Endothelial cell (in vitro differentiated cells): ENCODE data around the gene FAM120A. TPM values are rescaled to one million over a fixed set of nuclear protein-coding genes. Genes with fewer than 3 reads are reported as not detected.
A peak's percentile ranks its signal among the peaks of the same experiment; 100 is the strongest.

ENCODE experiments used
- DNase-seq: peaks from one replicate; pipeline ENCODE4 v3.0.0; 2021; ENCODE audit warnings: low spot score
- H3K27ac Mint-ChIP-seq: one replicate; pipeline ENCODE4 v1.8.0; 2021; ENCODE audit warnings: mixed read lengths, inconsistent platforms; ENCODE audit not compliant: unreplicated experiment
- H3K27me3 Mint-ChIP-seq: one replicate; pipeline ENCODE4 v1.8.0; 2021; ENCODE audit warnings: mild to moderate bottlenecking, moderate library complexity, mixed read lengths, inconsistent platforms; ENCODE audit not compliant: unreplicated experiment
- H3K36me3 Mint-ChIP-seq: one replicate; pipeline ENCODE4 v1.8.0; 2021; ENCODE audit warnings: mild to moderate bottlenecking, low read depth, mixed read lengths, inconsistent platforms; ENCODE audit not compliant: unreplicated experiment
- H3K4me1 Mint-ChIP-seq: one replicate; pipeline ENCODE4 v1.8.0; 2021; ENCODE audit warnings: mild to moderate bottlenecking, mixed read lengths, inconsistent platforms; ENCODE audit not compliant: unreplicated experiment
- H3K4me3 Mint-ChIP-seq: one replicate; pipeline ENCODE4 v1.8.0; 2021; ENCODE audit warnings: mild to moderate bottlenecking, mixed read lengths, inconsistent platforms; ENCODE audit not compliant: unreplicated experiment
- H3K9me3 Mint-ChIP-seq: one replicate; pipeline ENCODE4 v1.8.0; 2021; ENCODE audit warnings: mixed read lengths, inconsistent platforms; ENCODE audit not compliant: unreplicated experiment
- CTCF ChIP-seq: fragments of 200-600 bp; sonication (generic); IDR thresholded peaks from one replicate; pipeline ENCODE4 v1.5.0; 2021; ENCODE audit warnings: antibody characterized with exemption; ENCODE audit not compliant: unreplicated experiment
- total RNA-seq: library from RNA; stranded (reverse); fragmentation: NEBNext Ultra II Directional; extraction: Animal tissue kit (Norgen Biotek cat#: 25700); gene quantifications from one replicate; pipeline ENCODE4 v1.2.1, GENCODE V29; 2021; ENCODE audit not compliant: unreplicated experiment

The FAM120A gene
- total RNA-seq, 1 donor from 2014 or later, result 56.1 TPM

- H3K4me3 Mint-ChIP-seq, result peak within 1 kb of the TSS; percentile 96
- no peaks in the 10 kb centered on the region for H3K9me3 Mint-ChIP-seq
- H3K27me3 Mint-ChIP-seq, result peaks cover 13% of the 10 kb centered on the region
- no peak for TF ChIP-seq CTCF
- peaks cover 26% of the 10 kb centered on the region for H3K4me1 Mint-ChIP-seq
- peak; percentile 76 for DNase-seq
- H3K27ac Mint-ChIP-seq, result peak within 1 kb of the TSS; percentile 89
- H3K36me3 Mint-ChIP-seq, result peaks cover 6% of the 10 kb centered on the region
Observed at GRCh38 chr9:93453047-93453914, 1.8 kb downstream of the FAM120A start, which contains the start of gene FAM120AOS. Gene FAM120AOS (minus strand): TSS chr9:93453581. CDS start chr9:93452709, 872 bp downstream.

GRCh38 chr9:93456022-93456421 is 4.5 kb downstream of the FAM120A start:
- Mint-ChIP-seq H3K9me3 (no peaks in the 10 kb centered on the region), H3K36me3 (peaks cover 13% of the 10 kb centered on the region), H3K4me1 (peaks cover 22% of the 10 kb centered on the region), H3K27ac (no peak overlapping the region), H3K4me3 (no peak overlapping the region), H3K27me3 (peaks cover 15% of the 10 kb centered on the region)
- no peak for DNase-seq
- no peak for TF ChIP-seq CTCF

GRCh38 chr9:93456504-93456903 is 5.0 kb downstream of the FAM120A start:
- peaks cover 23% of the 10 kb centered on the region for H3K4me1 Mint-ChIP-seq
- TF ChIP-seq CTCF, result no peak
- peaks cover 15% of the 10 kb centered on the region for H3K27me3 Mint-ChIP-seq
- no peak overlapping the region for H3K27ac Mint-ChIP-seq
- H3K4me3 Mint-ChIP-seq, result no peak overlapping the region
- H3K9me3 Mint-ChIP-seq, result no peaks in the 10 kb centered on the region
- H3K36me3 Mint-ChIP-seq, result peaks cover 13% of the 10 kb centered on the region
- DNase-seq, result no peak

GRCh38 chr9:93457006-93457405 is 5.5 kb downstream of the FAM120A start:
- Mint-ChIP-seq H3K9me3 (no peaks in the 10 kb centered on the region), H3K4me3 (no peak overlapping the region), H3K36me3 (peaks cover 13% of the 10 kb centered on the region), H3K4me1 (peaks cover 23% of the 10 kb centered on the region), H3K27ac (no peak overlapping the region), H3K27me3 (peaks cover 15% of the 10 kb centered on the region)
- DNase-seq, result no peak
- no peak for TF ChIP-seq CTCF

- H3K27ac Mint-ChIP-seq, result no peak overlapping the region
- TF ChIP-seq CTCF, result no peak
- H3K4me3 Mint-ChIP-seq, result no peak overlapping the region
- peaks cover 23% of the 10 kb centered on the region for H3K4me1 Mint-ChIP-seq
- H3K27me3 Mint-ChIP-seq, result peaks cover 5% of the 10 kb centered on the region
- H3K9me3 Mint-ChIP-seq, result no peaks in the 10 kb centered on the region
- DNase-seq, result no peak
- peaks cover 9% of the 10 kb centered on the region for H3K36me3 Mint-ChIP-seq
Observed at GRCh38 chr9:93458712-93459111, 7.2 kb downstream of the FAM120A start.
